ENCODE results near the gene PRDM1. TPM values are rescaled to one million over a fixed set of nuclear protein-coding genes. Genes with fewer than 3 reads are reported as not detected.

PRDM1 gene
- total RNA-seq, 1 donor from 2014 or later, result 1.4 TPM

DNA sequence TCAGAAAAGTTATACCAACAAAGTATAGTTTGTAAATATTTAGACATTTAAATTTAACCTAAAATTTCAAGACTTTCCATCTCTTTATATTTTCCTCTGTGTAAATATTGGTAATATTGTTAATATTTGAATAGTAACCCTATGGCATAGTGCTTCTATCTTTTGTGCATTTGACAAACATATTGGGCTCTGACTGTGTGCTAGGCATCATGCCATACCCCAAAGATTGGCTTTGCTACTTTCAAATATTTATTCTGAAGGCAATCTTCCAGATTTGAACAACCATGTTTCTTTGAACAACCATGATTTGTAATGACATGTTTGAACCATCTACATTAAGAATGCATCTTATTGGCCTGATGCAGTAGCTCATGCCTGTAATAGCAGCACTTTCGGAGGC, 15.5 kb upstream of the PRDM1 start:
- DNase-seq (ENCODE audit: low read depth), result no peak

DNA sequence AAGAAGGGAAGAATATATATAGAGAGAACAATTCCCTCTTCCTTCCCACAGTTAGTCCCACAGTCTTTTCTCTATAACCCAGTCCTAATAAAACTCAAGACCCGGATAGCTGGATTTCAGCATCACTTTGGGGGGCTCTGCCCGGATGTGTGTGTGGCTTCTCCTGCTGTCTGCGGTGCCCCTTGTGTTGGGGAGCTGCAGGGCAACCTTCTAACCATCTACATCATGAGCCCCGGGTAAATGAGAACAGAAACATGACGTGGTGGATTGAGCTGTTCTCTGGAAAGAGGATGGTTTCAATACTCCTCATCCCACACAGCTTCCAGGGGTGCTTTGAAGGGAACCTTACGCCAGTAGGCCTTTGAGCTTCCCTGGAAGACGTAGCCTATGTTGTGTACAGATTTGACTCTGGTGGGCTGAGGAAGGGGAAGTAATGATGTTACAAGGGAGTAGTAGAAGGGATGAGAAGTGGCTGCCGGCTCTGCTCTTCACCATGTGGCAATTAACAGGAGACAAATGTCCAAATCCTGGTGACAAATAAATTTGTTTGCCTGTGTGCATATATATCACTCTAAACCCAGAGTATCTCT, 13.5 kb upstream of the PRDM1 start:
- DNase-seq (ENCODE audit: low read depth), result no peak

DNA sequence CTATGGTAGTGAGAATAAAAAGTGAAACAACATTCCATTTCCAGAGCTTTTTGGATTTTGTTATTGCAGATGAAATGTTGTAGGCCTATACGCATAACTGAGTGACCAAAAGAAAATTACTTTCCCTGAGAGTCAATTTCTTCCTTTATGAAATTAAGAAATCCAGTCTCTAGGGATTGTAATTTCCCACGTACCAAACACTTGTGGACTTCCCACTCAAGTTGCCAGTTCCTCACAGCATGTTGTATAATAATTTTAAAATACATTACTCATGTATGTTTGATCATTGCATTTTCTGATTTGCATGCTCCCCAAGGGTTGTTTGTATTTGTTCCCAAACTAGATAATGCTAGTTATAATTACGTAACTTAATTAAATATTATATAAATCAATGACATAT, 12.0 kb upstream of the PRDM1 start:
- DNase-seq (ENCODE audit: low read depth), result no peak

DNA sequence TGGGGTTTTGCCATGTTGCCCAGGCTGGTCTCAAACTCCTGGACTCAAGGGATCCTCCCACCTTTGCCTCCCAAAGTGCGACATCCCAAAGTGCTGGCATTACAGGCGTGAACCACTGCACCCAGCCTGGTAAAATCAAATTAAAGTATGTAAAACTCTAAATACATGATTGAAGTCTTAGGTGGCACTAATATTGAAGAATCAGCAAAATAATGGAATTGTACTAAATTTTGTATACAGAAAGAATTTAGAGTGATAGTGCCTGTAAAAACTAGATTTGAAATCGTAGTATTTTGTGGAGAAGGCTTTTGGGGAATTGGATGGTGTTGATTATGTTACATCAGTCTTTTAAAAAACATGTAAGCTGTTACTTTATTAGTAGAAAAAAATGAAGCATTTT, 10.0 kb upstream of the PRDM1 start:
- no peak for DNase-seq (ENCODE audit: low read depth)

DNA sequence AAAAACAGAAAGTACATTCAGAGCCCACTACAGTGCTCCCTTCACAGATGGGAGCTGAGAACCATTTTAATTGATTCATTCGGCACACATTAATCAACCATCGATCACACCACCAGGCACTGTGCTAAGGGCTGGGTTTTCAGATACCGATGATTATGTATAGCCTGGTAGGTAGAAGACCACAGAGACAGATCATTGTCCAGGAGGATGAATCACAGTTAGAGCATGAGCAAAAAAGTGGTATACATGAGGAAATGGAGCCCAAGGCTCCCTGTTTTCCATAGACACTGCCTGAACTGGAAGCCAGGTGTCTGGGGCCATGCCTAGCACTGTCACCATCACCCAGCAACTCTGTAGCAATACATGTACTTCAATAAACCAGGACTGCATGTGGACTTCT, 9.0 kb upstream of the PRDM1 start:
- DNase-seq (ENCODE audit: low read depth), result no peak

DNA sequence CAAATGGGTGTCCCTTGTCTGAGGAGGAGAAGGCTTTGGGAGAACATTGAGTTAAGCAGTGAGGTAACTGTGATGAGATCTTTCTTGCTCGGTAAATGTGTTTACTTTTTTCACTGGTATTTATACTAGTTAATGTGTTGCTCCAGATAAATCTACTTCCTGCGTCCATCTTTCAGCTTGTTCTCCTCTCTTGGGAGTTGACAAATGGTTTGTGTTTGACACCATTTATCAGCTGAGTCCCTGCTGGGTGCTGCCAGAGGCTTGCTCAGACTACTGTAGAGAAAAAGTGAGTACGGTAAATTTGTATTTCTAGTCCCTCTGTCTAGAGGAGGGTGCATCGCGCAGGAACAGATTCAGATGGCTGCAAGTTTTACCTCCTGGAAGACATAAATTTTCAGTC, 8.3 kb upstream of the PRDM1 start:
- no peak for DNase-seq (ENCODE audit: low read depth)

DNA sequence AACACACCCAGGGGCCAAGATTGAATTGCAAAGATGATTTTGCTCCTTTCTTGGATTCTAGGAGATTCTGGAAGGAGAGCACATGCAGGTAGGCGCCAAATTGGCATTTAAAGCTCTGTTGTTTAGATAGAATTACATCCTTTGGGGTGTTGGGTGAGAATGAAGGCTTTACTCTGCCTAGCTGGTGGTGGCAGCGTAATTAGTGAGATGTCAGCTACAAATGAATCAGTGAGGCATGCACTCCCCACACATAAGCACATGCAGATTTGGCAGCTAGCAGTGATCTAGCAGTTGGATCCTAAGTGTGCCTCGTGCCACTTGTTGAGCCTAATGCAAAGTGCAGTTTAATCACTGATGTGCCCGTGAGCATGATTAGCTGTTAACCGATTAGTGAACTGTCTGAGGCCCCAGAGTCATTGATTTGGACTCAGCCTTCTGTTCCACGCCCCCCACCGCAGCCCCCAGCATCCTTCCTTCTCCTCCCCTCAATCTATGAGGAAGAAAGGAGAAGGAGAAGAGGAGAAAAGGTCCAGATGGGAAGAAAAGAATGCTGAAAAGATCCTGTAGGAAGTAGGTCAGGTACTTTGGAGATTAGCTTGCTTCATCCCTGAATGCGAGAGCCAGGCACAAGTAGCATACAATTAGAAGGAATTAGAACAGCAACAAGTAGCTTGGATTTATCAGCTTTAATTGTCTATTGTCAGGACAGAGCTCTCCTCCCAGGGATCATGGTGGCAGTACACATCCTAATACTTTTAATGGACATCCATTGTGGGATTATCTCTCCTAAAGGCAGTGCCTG, 6.0 kb upstream of the PRDM1 start:
- no peak for DNase-seq (ENCODE audit: low read depth)

DNA sequence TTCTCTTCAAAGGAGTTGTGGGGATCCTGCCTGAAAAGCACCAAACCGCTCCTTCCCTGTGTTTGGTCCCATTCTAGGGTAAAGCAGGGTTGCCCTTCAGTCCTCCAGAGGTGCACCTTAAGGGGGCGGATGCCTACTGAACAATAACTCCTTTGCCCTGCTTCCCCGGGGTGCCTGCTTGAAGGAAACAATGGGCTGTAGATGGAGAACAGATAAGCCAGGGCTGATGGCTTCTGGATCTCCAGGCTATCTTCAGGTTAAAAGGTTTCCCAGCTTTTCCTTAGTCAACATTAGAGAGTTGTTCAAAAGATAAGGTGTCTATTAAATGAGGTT, 5.4 kb upstream of the PRDM1 start:
- DNase-seq (ENCODE audit: low read depth), result no peak

DNA sequence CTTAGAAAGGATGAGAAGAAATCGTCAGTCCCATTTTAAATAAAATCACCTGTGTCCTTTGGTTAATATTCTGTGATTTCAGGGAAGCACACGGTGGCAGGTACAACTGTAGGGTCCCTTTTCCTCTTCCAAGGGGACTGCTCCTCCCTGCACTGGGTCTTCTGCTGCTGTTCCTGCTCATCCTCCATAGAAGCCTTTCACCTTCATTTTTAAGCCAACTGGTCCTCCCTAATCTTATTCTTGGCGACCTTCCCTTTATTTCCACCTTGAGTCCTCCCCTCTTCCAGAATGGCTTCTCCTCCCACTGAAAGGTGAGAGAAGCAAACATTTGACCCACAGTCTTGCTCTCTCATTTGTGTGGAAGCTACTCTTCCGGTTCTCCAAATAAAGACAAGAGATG, 4.4 kb upstream of the PRDM1 start:
- no peak for DNase-seq (ENCODE audit: low read depth)

DNA sequence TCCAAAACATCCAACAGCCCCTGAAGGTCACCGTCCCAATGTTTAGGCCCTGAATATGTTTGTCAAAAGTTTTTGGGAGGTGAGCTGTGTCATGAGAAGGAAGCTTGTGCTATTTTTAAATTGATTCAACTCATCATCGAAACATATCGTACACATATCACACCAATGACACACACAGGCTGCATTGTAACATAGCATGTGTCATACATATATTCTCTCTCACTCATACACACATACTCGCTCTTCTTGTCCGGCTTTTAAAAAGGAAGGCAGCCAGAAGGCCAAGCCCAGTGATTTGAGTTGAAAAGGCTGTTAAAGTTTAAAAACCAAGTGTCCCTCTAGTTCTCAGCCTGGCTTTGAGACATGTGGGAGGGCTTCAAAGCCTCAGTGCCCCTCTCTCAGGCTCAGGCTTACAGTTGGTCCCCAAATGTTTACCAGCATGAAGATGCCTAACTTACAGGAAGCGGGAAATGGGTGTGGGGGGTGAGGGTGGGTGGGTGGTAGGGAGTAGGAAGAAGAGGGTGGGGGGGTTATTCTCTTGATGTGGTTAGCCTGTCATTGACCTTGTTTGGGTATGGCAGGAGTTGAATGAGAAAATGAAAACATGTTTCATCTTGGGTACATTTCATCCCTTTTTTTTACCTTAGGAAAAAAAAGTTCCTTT, 3.3 kb upstream of the PRDM1 start:
- no peak for DNase-seq (ENCODE audit: low read depth)

DNA sequence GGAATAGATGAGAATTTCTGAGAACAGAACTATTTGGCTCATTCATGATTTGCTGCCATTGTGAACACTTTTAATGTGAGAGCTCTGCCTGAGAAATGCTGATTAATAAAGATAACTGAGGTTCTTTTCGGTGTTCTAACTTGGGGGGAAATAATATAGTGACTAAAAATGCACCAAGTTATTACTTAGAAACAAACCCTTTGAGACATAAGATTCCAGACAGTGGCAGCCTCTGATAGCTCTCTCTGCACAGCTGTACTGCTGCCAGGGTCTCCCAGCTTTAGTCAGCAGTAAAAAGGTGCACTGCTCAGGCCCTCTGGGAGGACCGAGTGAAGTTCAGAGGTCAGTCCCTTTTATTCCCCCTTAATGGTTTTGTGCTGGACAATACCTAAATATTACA, 2.5 kb upstream of the PRDM1 start:
- DNase-seq (ENCODE audit: low read depth), result no peak

DNA sequence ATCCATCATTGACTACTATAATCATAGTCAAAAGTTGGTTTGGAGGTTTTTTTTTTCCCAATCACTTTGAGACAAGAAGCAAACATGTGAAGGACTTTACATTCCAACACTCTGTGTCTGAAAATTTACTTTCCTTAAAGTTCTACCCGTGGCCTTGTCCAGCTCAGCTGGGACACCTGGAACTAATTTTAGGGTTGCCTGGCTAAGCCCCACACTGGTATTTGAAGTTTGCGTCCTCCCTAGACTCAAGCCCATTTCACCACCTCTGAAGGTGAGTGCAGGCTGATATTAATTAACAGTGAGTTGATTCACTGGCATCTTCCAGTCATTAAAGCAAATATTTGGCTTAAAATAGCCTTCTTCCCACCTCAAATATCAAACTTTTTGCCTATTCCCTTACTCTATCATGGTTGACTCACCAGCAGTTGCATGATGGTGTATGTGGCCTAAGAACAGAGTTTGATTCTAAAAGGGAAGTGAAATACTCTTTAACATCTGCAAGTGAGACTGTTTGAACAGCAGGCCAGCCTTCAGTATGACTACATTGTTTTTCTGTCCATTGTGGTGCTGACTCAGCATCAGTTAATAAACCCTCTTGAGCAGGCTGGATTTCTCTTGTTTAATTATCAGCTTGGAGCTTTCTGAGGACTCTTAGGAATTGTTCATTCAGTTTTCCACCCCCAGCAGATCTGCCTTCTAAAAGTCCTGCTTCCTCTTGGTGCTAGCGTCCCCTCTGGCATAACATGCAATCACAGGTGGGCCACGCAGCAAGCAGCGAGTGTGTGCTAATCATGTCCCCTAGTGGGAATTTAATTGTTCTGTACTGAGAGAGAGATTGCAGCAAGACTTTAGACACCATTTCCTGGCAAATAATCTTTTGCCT, 1.8 kb upstream of the PRDM1 start:
- DNase-seq (ENCODE audit: low read depth), result peak; percentile 98

DNA sequence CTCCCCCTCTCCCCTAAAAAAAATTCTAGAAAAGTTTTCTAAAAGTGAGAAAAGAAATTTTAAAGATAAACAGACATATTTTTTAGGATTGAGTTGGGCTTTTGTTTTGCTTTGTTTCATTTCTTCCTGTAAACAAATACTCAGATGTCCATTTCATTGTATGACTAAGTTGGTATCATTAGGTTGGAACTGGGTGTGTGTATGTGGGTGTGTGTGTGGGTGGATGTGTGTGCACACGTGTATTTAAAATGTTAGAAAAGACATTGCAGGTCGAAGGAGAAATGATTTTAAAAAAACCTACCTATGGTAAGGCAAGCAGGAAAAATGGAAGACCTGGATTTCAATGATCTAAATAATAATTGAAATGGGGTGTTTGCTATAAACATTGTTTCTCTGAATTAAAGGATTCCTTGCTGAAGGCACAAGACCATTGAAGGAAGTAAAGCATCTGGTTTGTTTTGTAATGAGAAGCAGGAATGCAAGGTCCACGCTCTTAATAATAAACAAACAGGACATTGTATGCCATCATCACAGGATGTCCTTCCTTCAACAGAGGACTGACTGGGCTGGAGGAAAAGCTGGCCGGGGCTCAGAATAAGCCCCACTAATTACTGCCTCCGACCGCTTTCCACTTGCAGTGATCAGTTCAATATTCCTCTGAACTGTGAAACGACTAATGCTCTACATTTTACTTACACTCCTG, 996 bp upstream of the PRDM1 start:
- peak; percentile 67 for DNase-seq (ENCODE audit: low read depth)

DNA sequence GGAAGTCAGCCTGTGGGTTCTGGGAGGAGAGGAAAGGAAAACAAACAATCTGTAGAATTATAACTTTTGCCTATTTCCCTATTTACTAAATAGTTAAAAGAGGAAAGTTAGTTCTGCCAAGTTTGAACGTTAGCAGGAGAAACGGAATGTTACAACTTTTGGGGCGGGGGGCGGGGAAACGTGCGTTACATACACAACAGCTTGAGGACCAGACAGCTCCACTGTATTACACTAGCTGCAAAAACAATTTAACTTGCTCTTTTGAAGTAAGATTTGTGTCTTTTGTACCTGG, 498 bp upstream of the PRDM1 start:
- no peak for DNase-seq (ENCODE audit: low read depth)

DNA sequence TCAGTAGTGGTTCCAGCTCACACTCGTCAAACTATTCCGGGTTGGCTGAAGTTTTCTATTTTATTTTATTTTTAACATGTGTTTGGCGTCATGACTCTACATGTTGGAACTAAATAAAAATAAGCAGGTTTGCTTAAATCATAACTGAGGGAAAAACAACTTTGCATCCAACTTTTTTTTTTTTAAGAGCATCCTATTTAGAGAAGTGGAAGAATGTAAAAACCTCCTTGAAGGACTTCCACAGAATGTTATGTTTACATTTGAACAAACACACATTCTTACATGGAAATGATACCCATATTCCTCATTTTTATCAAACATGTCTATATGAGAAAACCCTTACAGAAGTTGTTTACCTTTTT, 659 bp downstream of the PRDM1 start:
- DNase-seq (ENCODE audit: low read depth), result no peak

DNA sequence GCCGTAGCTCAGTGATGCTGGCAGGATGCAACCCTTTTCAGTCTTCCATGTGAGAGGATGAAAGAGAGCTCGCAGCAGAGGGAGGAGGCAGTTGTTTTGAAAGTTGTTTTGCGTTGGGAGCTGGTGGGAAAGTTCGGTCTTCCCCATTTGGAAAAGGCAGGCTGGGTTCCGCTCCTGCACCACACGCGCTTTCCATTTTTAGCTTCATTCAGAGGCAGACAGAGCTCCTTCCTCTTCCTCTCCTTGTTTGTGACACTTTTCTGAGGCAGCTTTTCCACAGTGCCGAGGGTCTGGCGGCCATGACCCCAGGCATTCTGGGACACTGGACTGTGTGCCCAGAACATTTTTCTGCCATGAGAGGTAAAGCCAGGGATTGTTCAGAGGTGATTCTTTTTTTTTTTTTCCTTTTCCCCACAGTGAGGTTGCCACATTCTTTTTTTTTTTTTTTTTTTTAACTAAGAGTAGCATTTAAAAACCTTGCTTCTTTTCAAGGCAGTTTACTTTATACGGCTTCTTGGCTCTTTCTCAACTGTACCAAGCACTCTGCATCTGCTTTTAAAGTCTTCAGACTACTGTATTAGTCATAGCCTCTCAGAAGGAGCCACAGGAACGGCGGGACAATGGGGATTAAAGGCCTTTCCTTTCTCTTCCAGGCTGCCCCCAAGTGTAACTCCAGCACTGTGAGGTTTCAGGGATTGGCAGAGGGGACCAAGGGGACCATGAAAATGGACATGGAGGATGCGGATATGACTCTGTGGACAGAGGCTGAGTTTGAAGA, 1.6 kb downstream of the PRDM1 start:
- peak; percentile 85 for DNase-seq (ENCODE audit: low read depth)

DNA sequence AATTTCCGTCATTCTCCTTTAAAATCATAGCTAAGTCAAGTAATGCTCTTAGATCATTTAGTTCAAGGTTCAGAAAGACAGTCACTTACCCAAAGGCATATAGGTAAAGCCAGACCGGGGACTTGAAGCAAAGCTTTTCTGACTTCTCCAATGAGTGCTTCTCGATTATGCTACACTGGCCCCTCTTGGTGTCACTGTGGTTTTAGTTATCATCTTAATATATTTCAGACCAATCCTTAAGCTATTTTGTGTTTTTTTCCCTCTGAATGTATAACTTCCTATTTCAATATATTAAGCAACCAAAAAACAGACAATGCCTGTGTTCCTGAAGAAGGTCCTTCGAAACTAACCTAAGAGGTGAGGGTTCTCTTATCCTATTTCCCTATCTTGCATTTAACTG, 3.9 kb downstream of the PRDM1 start:
- DNase-seq (ENCODE audit: low read depth), result no peak

DNA sequence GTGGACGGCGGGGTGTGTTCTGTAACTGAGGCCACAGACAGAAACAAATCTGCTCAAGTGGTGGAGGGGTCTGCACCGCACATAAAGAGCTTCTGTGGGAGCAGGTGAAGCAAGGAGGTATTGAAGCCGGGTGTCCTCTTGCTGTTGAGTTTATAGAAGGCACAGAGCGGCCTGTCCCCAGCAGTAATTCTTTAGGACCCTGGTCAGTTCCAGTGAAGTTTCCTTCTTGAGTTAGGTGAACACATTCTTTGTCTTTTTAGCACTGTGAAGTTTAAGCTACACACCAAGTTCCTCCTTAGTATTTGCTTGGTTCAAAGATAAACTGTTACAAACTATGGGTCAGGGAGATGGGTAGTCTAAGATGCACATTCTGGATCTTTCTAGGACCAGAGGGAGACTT, 6.1 kb downstream of the PRDM1 start:
- DNase-seq (ENCODE audit: low read depth), result no peak

DNA sequence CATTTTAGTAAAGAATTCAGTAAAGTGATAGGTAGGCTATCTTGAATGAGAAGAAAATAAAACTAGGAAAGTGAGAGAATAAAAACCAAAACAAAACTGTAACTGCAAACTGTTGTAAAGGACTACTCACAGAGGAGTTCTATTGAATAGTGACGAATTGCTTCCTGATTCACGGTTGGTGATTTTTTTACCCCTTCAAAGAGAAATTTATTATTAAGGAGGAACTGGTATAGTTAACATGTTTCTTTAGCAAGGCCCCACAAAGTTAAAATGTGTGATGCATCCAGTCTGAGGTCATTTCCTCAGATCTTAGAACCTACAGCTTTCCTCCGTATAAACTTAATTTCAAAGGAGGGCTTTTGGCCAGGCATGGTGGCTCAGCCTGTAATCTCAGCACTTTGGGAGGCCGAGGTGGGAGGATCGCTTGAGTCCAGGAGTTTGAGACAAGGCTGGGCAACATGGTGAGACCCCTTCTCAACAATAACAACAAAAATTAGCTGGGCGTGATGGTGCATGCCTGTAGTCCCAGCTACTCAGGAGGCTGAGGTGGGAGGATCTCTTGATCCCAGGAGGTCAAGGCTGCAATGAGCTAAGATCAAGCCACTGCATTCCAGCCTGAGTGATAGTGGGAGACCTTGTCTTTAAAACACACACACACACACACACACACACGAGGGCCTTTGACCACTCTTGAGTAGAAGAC, 8.3 kb downstream of the PRDM1 start:
- no peak for DNase-seq (ENCODE audit: low read depth)

DNA sequence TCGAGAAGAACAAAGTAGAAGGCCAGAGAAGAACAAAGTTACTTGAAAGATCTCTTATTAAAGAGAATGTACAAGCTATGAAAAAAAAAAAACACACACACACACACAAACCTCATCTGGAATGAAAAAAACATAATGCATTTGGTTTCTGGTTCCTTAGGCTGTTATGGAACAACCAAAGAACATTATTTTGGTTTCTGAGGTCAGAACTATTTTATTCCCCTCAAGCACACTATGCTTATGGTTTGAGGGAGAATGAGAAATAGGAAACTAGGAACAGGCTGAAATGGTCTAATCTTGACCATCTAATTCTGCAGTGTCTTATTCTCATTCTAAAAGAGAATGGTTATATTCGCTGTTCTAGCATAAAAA, 8.8 kb downstream of the PRDM1 start:
- no peak for DNase-seq (ENCODE audit: low read depth)

Measured in renal cortical epithelial cell (primary cell).